HG02970 (cell line): ENCODE measurements around the gene EEF2.

ENCODE experiments used
- ATAC-seq: cut with Tn5 transposase; IDR thresholded peaks from one replicate; pipeline ENCODE4 v1.9.1; 2021; ENCODE audit warnings: mild to moderate bottlenecking, moderate library complexity, moderate number of reproducible peaks; ENCODE audit not compliant: unreplicated experiment, low FRiP score

EEF2 gene

GRCh38 chr19:3986260-3987041 is 1.2 kb upstream of the EEF2 start:
- ATAC-seq: no peak

DNA sequence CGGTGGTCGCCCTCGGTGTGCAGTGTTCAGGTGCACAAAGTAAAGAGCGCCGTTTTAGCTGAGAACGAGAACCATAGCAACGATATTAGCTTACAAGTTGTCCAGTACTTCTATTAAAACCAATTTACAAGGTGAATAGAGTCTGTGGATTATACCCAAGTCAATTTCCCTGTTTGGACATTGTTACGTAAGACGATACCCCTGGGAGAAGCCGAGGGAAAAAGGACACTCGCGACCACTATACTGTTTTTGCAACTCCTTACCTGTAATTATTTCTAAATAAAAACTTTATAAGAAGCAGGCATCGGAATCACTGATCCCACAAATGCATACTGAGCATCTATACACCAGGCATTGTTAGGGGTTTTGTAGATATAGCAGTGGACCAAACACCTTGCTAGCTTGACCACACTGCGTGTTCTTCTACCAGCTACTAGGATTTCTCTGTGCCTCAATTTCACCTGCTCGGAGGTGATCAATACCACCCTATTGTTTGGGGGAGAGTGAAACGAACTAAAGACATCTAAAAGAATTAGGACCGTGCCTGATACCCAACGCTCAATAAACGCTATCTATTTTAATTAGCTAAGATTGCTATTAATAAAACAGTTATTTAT is 488 bp upstream of the EEF2 start:
- no peak for ATAC-seq

GRCh38 chr19:3984584-3984907 is 717 bp downstream of the EEF2 start:
- ATAC-seq: no peak

DNA sequence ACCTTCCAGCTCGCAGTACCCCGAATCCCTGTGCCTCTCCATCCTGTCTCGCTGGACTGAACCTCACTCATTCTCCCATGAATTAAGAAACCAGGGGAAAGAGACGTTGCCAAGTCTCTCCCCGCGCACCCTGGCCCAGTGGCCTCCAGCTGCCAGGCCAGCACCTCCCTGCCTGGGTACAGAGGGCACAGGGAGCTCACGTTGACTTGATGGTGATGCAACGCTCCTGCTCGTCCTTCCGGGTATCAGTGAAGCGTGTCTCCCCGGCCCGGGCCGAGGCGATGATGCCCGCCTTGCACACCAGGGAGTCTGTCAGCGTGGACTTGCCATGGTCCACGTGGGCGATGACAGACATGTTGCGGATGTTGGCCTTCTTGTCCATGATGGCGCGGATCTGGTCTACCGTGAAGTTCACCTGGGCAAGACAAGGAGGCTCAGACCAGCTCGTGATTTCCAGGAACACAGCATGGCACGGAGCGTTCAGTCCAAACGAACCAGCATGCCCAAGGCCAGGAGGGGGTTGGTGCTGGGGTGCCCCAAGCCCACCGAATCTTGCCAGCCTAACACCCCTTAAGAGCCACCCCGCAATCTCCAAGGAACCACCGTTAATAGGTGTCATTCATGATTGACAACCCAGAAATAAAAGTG is 1.2 kb downstream of the EEF2 start:
- ATAC-seq: no peak

- no peak for ATAC-seq
These were observed 1.7 kb downstream of the EEF2 start for GRCh38 chr19:3983542-3983914.

DNA sequence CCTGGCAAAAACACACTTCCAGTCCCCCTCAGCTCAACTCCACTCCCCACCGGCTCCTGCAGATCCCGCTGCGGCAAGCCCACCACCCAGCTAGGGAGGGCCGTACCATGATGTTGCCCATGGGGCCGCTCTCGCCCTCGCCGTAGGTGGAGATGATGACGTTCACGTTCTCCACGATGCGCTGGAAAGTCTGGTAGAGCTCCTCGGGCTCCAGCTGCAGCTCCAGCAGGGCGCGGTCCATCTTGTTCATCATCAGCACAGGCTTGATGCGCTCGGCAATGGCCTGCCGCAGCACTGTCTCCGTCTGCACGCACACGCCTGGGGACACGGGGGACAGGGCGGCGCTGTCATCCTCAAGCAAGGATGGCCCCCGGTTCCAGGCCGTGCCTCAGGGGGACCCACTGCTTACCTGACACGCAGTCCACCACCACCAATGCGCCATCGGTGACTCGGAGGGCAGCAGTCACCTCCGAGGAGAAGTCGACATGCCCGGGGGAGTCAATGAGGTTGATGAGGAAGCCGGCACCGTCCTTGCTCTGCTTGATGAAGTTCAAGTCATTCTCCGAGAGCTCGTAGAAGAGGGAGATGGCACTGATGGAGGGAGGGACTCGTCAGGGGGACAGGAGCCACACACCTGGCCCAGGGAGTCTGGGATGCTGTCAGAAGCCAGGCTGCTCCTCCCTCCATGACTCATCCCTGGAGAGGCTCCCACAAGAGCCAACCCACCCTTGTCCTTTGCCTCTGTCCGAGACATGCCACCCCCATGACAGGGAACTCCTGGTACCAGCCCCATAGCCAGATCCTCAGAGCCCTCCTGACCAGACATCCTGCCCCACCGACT is 2.3 kb downstream of the EEF2 start:
- no peak for ATAC-seq

- ATAC-seq: no peak
These were observed 3.3 kb downstream of the EEF2 start for GRCh38 chr19:3981736-3982681.

- no peak for ATAC-seq
These were observed 3.9 kb downstream of the EEF2 start for GRCh38 chr19:3981373-3981735.

GRCh38 chr19:3980353-3981251 is 4.7 kb downstream of the EEF2 start:
- ATAC-seq: no peak

- ATAC-seq: no peak
These were observed 5.5 kb downstream of the EEF2 start for GRCh38 chr19:3979674-3980352.

GRCh38 chr19:3979289-3979673 is 6.0 kb downstream of the EEF2 start:
- ATAC-seq: no peak

GRCh38 chr19:3978145-3978544 is 7.1 kb downstream of the EEF2 start:
- no peak for ATAC-seq

- ATAC-seq: no peak
These were observed 7.8 kb downstream of the EEF2 start for GRCh38 chr19:3977242-3978143.

- no peak for ATAC-seq
These were observed 8.6 kb downstream of the EEF2 start for GRCh38 chr19:3976495-3977241.

GRCh38 chr19:3975637-3976087 is 9.6 kb downstream of the EEF2 start:
- no peak for ATAC-seq

- no peak for ATAC-seq
These were observed 10.1 kb downstream of the EEF2 start for GRCh38 chr19:3975144-3975543.
